Neural cell (in vitro differentiated cells): Measurements from ENCODE around the gene IL1RAP. TPM values are rescaled to one million over a fixed set of nuclear protein-coding genes. Genes with fewer than 3 reads are reported as not detected.

Source experiments
- H2AFZ ChIP-seq: fragments of 200-600, 300-800 bp; sonication (generic), shearing (Covaris generic); 2 replicates; pipeline ENCODE4 v1.6.0; 2014; ENCODE audit warnings: low read depth, mild to moderate bottlenecking, antibody characterized with exemption, low read length, moderate library complexity
- H3F3A ChIP-seq: fragments of 200-600 bp; shearing (Covaris generic); 2 replicates; pipeline ENCODE4 v1.6.1; 2016; ENCODE audit warnings: mild to moderate bottlenecking, moderate library complexity, mixed read lengths, antibody characterized with exemption, low read length; ENCODE audit not compliant: insufficient read depth, poor library complexity, severe bottlenecking
- H3K27ac ChIP-seq: fragments of 200-600, 300-800 bp; sonication (generic), shearing (Covaris generic); 2 replicates; pipeline ENCODE4 v1.5.1; 2014; ENCODE audit warnings: mild to moderate bottlenecking, low read length, moderate library complexity
- H3K27me3 ChIP-seq: fragments of 300-800, 200-600 bp; sonication (generic), shearing (Covaris generic); 2 replicates; pipeline ENCODE4 v1.6.0; 2014; ENCODE audit warnings: mild to moderate bottlenecking, low read depth, low read length, moderate library complexity; ENCODE audit not compliant: insufficient read depth
- H3K36me3 ChIP-seq: fragments of 300-800, 200-600 bp; sonication (generic), shearing (Covaris generic); 2 replicates; pipeline ENCODE4 v1.5.1; 2014; ENCODE audit warnings: mild to moderate bottlenecking, antibody characterized with exemption, low read length, moderate library complexity; ENCODE audit not compliant: insufficient read depth
- H3K4me2 ChIP-seq: fragments of 300-800, 200-600 bp; sonication (generic), shearing (Covaris generic); 2 replicates; pipeline ENCODE4 v1.6.0; 2014; ENCODE audit warnings: mild to moderate bottlenecking, low read length
- H3K4me3 ChIP-seq: fragments of 300-800, 200-600 bp; sonication (generic), shearing (Covaris generic); 2 replicates; pipeline ENCODE4 v1.5.1; 2014; ENCODE audit warnings: mild to moderate bottlenecking, low read length, moderate library complexity
- H3K79me2 ChIP-seq: fragments of 200-600 bp; shearing (Covaris generic); replicated peaks from 2 replicates; pipeline ENCODE4 v1.6.0; 2014; ENCODE audit warnings: mild to moderate bottlenecking, low read length, moderate library complexity; ENCODE audit not compliant: insufficient read depth
- H3K9ac ChIP-seq: fragments of 300-800, 200-600 bp; sonication (generic), shearing (Covaris generic); 2 replicates; pipeline ENCODE4 v1.6.1; 2016; ENCODE audit warnings: mild to moderate bottlenecking, low read length, mixed read lengths
- H3K9me2 ChIP-seq: fragments of 200-600 bp; shearing (Covaris generic); 2 replicates; pipeline ENCODE4 v1.6.1; 2016; ENCODE audit warnings: mild to moderate bottlenecking, low read length, mixed read lengths; ENCODE audit not compliant: insufficient read depth
- H3K9me3 ChIP-seq: fragments of 200-600, 300-800 bp; sonication (generic), shearing (Covaris generic); 2 replicates; pipeline ENCODE4 v1.6.1; 2016; ENCODE audit warnings: mild to moderate bottlenecking, mixed run types, low read length, moderate library complexity, mixed read lengths
- H4K20me1 ChIP-seq: fragments of 200-600 bp; shearing (Covaris generic); 2 replicates; pipeline ENCODE4 v1.6.1; 2016; ENCODE audit warnings: mild to moderate bottlenecking, mixed run types; ENCODE audit not compliant: insufficient read depth
- EP300 ChIP-seq: fragments of 450-650 bp; conservative IDR thresholded peaks from 2 replicates; pipeline ENCODE4 v1.6.1; 2014; ENCODE audit warnings: antibody characterized with exemption, mild to moderate bottlenecking, moderate library complexity; ENCODE audit not compliant: poor library complexity, severe bottlenecking
- EZH2 ChIP-seq: fragments of 200-600, 300-800 bp; shearing (Covaris generic), sonication (generic); IDR thresholded peaks from 2 replicates; pipeline ENCODE4 v1.6.1; 2014; ENCODE audit warnings: antibody characterized with exemption, low read length, borderline replicate concordance, mild to moderate bottlenecking; ENCODE audit not compliant: insufficient read depth, poor library complexity, severe bottlenecking
- MXI1 ChIP-seq: fragments of 450-650 bp; conservative IDR thresholded peaks from 2 replicates; pipeline ENCODE4 v1.6.1; 2014; ENCODE audit warnings: antibody characterized with exemption, mild to moderate bottlenecking; ENCODE audit not compliant: poor library complexity, severe bottlenecking
- POLR2AphosphoS5 ChIP-seq: IDR thresholded peaks from 2 replicates; pipeline ENCODE4 v1.6.1; 2012
- RAD21 ChIP-seq: fragments of 450-650 bp; conservative IDR thresholded peaks from 2 replicates; pipeline ENCODE4 v1.6.1; 2014; ENCODE audit warnings: antibody characterized with exemption, mild to moderate bottlenecking, moderate library complexity
- SMC3 ChIP-seq: fragments of 450-650 bp; conservative IDR thresholded peaks from 2 replicates; pipeline ENCODE4 v1.6.1; 2014; ENCODE audit warnings: antibody characterized with exemption, mild to moderate bottlenecking, moderate library complexity; ENCODE audit not compliant: poor library complexity
- TAF1 ChIP-seq: IDR thresholded peaks from 2 replicates; pipeline ENCODE4 v1.6.1; 2012; ENCODE audit warnings: low read depth
- polyA plus RNA-seq: library from polyadenylated mRNA; depleted of rRNA; stranded (reverse); fragments of >200 nt; gene quantifications from 2 replicates; pipeline ENCODE4 v1.2.3, GENCODE V29; 2014
- TF ChIP-seq, protein P1 (sequence below): IDR thresholded peaks from 2 replicates; pipeline ENCODE4 v1.6.1; 2012; ENCODE audit warnings: borderline replicate concordance
- TF ChIP-seq, protein P2 (sequence below): fragments of 450-650 bp; IDR thresholded peaks from 2 replicates; pipeline ENCODE4 v1.5.1; 2014; ENCODE audit warnings: antibody characterized with exemption, mild to moderate bottlenecking, moderate library complexity; ENCODE audit not compliant: poor library complexity, severe bottlenecking

IL1RAP gene
- polyA plus RNA-seq, 1 donor from 2014 or later: 24.6 TPM

DNA sequence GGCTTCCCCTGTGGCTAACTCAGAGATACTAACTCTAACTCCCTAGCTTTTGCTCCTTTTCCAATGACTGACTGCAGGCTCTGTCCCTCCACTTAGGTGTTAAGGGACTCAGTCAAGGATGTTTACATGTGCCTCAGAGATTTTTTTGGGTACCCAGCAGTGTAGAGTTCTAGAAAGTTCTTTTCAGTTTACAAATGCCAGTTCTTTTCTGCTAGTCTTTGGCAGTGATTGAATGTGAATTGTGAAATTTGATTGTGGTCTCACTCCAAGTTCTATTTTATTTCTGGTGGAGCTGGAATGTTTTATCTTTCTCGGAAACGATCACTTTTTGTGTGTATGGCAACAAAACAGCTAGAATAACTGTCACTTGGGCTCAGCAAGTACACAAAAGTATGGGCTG, 60.6 kb downstream of the IL1RAP start:
- H4K20me1 ChIP-seq: no peaks in the 10 kb centered on the region
- no peaks in the 10 kb centered on the region for H3K9me2 ChIP-seq
- no peaks in the 10 kb centered on the region for H3K79me2 ChIP-seq
- H3F3A ChIP-seq: no peaks in the 10 kb centered on the region
- no peak overlapping the region for H3K4me2 ChIP-seq
- H3K4me3 ChIP-seq: no peak overlapping the region
- H3K27me3 ChIP-seq: no peaks in the 10 kb centered on the region
- TF ChIP-seq EZH2 (no peak), EP300 (no peak), TAF1 (no peak), MXI1 (no peak), SMC3 (no peak), POLR2AphosphoS5 (no peak), RAD21 (no peak)
- TF ChIP-seq, protein P1, sequence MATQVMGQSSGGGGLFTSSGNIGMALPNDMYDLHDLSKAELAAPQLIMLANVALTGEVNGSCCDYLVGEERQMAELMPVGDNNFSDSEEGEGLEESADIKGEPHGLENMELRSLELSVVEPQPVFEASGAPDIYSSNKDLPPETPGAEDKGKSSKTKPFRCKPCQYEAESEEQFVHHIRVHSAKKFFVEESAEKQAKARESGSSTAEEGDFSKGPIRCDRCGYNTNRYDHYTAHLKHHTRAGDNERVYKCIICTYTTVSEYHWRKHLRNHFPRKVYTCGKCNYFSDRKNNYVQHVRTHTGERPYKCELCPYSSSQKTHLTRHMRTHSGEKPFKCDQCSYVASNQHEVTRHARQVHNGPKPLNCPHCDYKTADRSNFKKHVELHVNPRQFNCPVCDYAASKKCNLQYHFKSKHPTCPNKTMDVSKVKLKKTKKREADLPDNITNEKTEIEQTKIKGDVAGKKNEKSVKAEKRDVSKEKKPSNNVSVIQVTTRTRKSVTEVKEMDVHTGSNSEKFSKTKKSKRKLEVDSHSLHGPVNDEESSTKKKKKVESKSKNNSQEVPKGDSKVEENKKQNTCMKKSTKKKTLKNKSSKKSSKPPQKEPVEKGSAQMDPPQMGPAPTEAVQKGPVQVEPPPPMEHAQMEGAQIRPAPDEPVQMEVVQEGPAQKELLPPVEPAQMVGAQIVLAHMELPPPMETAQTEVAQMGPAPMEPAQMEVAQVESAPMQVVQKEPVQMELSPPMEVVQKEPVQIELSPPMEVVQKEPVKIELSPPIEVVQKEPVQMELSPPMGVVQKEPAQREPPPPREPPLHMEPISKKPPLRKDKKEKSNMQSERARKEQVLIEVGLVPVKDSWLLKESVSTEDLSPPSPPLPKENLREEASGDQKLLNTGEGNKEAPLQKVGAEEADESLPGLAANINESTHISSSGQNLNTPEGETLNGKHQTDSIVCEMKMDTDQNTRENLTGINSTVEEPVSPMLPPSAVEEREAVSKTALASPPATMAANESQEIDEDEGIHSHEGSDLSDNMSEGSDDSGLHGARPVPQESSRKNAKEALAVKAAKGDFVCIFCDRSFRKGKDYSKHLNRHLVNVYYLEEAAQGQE: no peak
- TF ChIP-seq, protein P2, sequence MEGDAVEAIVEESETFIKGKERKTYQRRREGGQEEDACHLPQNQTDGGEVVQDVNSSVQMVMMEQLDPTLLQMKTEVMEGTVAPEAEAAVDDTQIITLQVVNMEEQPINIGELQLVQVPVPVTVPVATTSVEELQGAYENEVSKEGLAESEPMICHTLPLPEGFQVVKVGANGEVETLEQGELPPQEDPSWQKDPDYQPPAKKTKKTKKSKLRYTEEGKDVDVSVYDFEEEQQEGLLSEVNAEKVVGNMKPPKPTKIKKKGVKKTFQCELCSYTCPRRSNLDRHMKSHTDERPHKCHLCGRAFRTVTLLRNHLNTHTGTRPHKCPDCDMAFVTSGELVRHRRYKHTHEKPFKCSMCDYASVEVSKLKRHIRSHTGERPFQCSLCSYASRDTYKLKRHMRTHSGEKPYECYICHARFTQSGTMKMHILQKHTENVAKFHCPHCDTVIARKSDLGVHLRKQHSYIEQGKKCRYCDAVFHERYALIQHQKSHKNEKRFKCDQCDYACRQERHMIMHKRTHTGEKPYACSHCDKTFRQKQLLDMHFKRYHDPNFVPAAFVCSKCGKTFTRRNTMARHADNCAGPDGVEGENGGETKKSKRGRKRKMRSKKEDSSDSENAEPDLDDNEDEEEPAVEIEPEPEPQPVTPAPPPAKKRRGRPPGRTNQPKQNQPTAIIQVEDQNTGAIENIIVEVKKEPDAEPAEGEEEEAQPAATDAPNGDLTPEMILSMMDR: no peak
- no peak overlapping the region for H3K9ac ChIP-seq
- no peaks in the 10 kb centered on the region for H3K9me3 ChIP-seq
- no peak overlapping the region for H2AFZ ChIP-seq
- H3K36me3 ChIP-seq: no peaks in the 10 kb centered on the region
- H3K27ac ChIP-seq: no peak overlapping the region

DNA sequence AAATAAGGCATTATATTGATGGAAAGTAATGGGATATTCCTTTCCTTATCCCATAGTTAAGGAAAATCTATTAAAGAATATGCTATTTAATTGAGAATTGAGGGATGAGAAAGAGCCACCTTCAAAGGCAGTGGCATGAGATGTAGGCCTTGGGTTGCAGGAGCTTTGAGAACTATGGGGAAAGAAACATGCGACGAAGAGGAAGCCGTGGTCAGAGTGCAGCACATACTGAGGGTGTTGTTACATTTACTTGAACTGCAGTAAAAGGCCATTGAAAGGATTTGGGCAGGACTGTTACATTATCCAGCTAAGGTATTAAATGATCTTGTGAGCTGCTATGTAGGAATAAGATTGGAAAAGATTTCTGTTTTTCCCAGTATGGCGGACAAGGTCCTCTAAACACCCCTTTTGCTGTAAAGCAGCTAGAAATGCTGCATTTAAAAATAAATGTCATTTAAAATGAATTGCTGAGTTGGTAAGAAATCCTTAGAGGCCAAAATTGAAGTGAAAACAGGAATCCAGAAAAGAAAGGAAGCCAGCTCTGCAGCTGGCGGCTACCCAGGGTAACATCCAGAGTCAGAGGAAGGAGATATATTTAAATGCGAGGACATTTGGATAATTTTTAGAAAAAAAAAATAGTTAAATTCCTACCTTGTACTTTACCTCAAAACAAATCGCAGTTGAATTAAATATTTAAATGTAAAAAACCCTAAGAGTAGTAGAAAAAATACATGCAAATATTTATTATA, 61.7 kb downstream of the IL1RAP start:
- H3K27me3 ChIP-seq: no peaks in the 10 kb centered on the region
- H3K36me3 ChIP-seq: no peaks in the 10 kb centered on the region
- H3K4me3 ChIP-seq: no peak overlapping the region
- H3K27ac ChIP-seq: no peak overlapping the region
- no peaks in the 10 kb centered on the region for H3K9me2 ChIP-seq
- no peaks in the 10 kb centered on the region for H4K20me1 ChIP-seq
- no peaks in the 10 kb centered on the region for H3K9me3 ChIP-seq
- no peak overlapping the region for H2AFZ ChIP-seq
- H3K4me2 ChIP-seq: no peak overlapping the region
- H3K9ac ChIP-seq: no peak overlapping the region
- TF ChIP-seq SMC3: no peak
- no peak for TF ChIP-seq EP300
- TF ChIP-seq, protein P1: no peak
- no peak for TF ChIP-seq MXI1
- no peak for TF ChIP-seq EZH2
- no peak for TF ChIP-seq TAF1
- TF ChIP-seq POLR2AphosphoS5: no peak
- TF ChIP-seq, protein P2: no peak
- TF ChIP-seq RAD21: no peak
- no peaks in the 10 kb centered on the region for H3F3A ChIP-seq
- no peaks in the 10 kb centered on the region for H3K79me2 ChIP-seq
